Kidney (tissue), 14 donors: Measurements from ENCODE around the gene RFLNA. TPM values are rescaled to one million over a fixed set of nuclear protein-coding genes. Genes with fewer than 3 reads are reported as not detected.

Experiments used
- DNase-seq, 5 donors: peaks; one replicate each; pipeline ENCODE4 v3.0.0-alpha.2; 2013 to 2020
- FAIRE-seq: peaks from 2 replicates; lab custom pipeline; 2012; peaks lifted over from hg19 to GRCh38; lab: Jason Lieb, UNC
- H3K27ac ChIP-seq, 2 donors: one replicate each; pipeline ENCODE4 v1.7.0; 2013; ENCODE audit warnings: low read depth in 2 of 2, low read length in 2 of 2, inconsistent platforms in 1 of 2
- H3K27me3 ChIP-seq: one replicate; pipeline ENCODE4 v1.7.1; 2013; ENCODE audit warnings: low read length, inconsistent platforms; ENCODE audit not compliant: control insufficient read depth, insufficient read depth
- H3K36me3 ChIP-seq, 3 donors: one replicate each; pipeline versions ENCODE4 v1.7.0 to v1.7.1; 2013; ENCODE audit warnings: low read length in 3 of 3, control low read depth in 1 of 3, inconsistent platforms in 1 of 3; ENCODE audit not compliant: insufficient read depth in 3 of 3, control insufficient read depth in 2 of 3
- H3K4me1 ChIP-seq, 3 donors: one replicate each; pipeline versions ENCODE4 v1.7.0 to v1.7.1; 2013; ENCODE audit warnings: low read length in 3 of 3, inconsistent platforms in 1 of 3, low read depth in 1 of 3; ENCODE audit not compliant: control insufficient read depth in 2 of 3, insufficient read depth in 2 of 3
- H3K4me3 ChIP-seq, 3 donors: one replicate each; pipeline versions ENCODE4 v1.7.0 to v1.8.1; 2013; ENCODE audit warnings: low read length in 3 of 3, control low read depth in 1 of 3, inconsistent platforms in 1 of 3
- H3K9ac ChIP-seq, 3 donors: one replicate each; pipeline versions ENCODE4 v1.7.0 to v1.7.1; 2013; ENCODE audit warnings: low read length in 3 of 3, control low read depth in 1 of 3, inconsistent platforms in 1 of 3
- H3K9me3 ChIP-seq, 3 donors: one replicate each; pipeline versions ENCODE4 v1.7.0 to v1.7.1; 2013; ENCODE audit warnings: low read length in 3 of 3, control low read depth in 1 of 3, inconsistent platforms in 1 of 3; ENCODE audit not compliant: control insufficient read depth in 2 of 3, insufficient read depth in 1 of 3
- CTCF ChIP-seq: IDR thresholded peaks from 3 replicates; pipeline ENCODE4 v1.5.1; 2012; ENCODE audit warnings: mild to moderate bottlenecking, moderate library complexity, borderline replicate concordance; ENCODE audit not compliant: insufficient read depth; ENCODE audit errors: extremely low read depth
- intact Hi-C: fragments of 100-400 bp; cut with DNase I; formaldehyde crosslinking; loops from one replicate; pipeline ENCODE4 v1.11.1; 2022
- polyA plus RNA-seq: library from polyadenylated mRNA; stranded (reverse); fragments of 350-450 nt; fragmentation: Illumina TruSeq; extraction: RNeasy Lipid Tissue Mini Kit (QIAGEN cat#74804); gene quantifications from one replicate; pipeline ENCODE4 v1.2.3, GENCODE V29; 2014; ENCODE audit warnings: low read depth, low replicate concordance; ENCODE audit not compliant: insufficient read depth
- total RNA-seq: library from RNA; stranded (reverse); fragmentation: NEBNext Ultra II Directional; extraction: Animal tissue kit (Norgen Biotek cat#: 25700); gene quantifications from one replicate; pipeline ENCODE4 v1.2.1, GENCODE V29; 2021
- donor health status: control.
- donor health status: control.
- donor health status: control.
- donor health status: control.
- donor health status: control.
- donor health status: DM: yes; HTN: yes; CAD: no.
- donor health status: Normal renal cell carcinoma (clear cell type).

RFLNA gene
- total and polyA plus RNA-seq, 2 donors from 2014 or later: 0.76 to 0.82 TPM

DNA sequence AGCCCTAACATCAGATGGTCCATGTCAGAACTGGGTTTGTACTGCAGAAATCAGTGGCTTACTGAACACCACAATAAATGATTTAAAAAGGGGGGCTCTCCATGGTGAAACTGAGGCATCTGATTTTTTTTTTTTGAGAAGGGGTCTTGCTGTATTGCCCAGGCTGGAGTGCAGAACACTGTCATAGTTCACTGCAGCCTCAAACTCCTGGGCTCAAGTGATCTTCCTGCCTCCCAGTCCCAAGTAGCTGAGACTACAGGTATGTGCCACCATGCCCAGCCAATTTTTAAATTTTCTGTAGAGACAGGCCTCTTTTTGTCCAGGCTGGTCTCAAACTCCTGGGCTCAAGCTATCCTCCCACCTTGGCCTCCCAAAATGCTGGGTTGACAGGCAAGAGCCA is 57.4 kb downstream of the RFLNA start:
- no peak overlapping the region for H3K27ac ChIP-seq
- TF ChIP-seq CTCF: no peak
- no peak overlapping the region for H3K9ac ChIP-seq
- peaks cover 13 to 66% (median 35%) of the 10 kb centered on the region in 3 donors for H3K36me3 ChIP-seq
- no peaks in the 10 kb centered on the region for H3K27me3 ChIP-seq
- H3K4me3 ChIP-seq: no peak overlapping the region
- no peaks in the 10 kb centered on the region for H3K9me3 ChIP-seq
- DNase-seq: no peak
- no peak for FAIRE-seq
- H3K4me1 ChIP-seq: peaks cover 0 to 11% (median 10%) of the 10 kb centered on the region in 3 donors
- intact Hi-C loops: no loop called here

DNA sequence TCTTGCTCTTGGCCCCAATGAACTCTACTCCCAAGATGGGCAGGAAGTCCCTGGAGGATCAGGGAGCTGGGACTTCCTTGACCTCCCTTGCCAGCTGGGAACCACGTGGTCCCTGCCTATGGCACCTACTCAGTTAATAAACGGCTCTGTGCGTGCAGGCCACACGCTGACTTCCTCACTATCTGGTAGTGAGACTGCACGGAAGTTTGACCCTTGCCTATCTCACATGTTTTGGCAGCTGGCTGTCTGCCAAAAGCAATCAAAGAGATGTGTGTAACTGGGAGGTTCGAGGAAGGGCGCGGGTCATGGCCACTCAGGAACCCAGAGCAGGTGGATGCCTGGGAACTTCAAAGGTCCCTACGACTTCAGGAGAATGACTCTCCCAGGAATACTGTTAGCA is 57.9 kb downstream of the RFLNA start:
- FAIRE-seq (no peak), DNase-seq (peak in 2 of 5 donors; percentile 29 to 81)
- Histone ChIP-seq H3K4me1 (peaks cover 0 to 11% (median 11%) of the 10 kb centered on the region in 3 donors), H3K36me3 (peaks cover 14 to 66% (median 35%) of the 10 kb centered on the region in 3 donors), H3K27me3 (no peaks in the 10 kb centered on the region), H3K9ac (no peak overlapping the region), H3K9me3 (no peaks in the 10 kb centered on the region), H3K27ac (no peak overlapping the region), H3K4me3 (no peak overlapping the region)
- intact Hi-C loops: no loop called here
- no peak for TF ChIP-seq CTCF

- no peak overlapping the region for H3K4me3 ChIP-seq
- H3K9ac ChIP-seq: no peak overlapping the region
- DNase-seq (no peak), FAIRE-seq (no peak)
- H3K4me1 ChIP-seq: peaks cover 0 to 25% (median 21%) of the 10 kb centered on the region in 3 donors
- no peak for TF ChIP-seq CTCF
- peaks cover 14 to 71% (median 34%) of the 10 kb centered on the region in 3 donors for H3K36me3 ChIP-seq
- H3K27ac ChIP-seq: no peak overlapping the region
- H3K27me3 ChIP-seq: no peaks in the 10 kb centered on the region
- no peaks in the 10 kb centered on the region for H3K9me3 ChIP-seq
- intact Hi-C loops: no loop called here
These were observed 59.5 kb downstream of the RFLNA start for GRCh38 chr12:124354400-124354799.

GRCh38 chr12:124356221-124356620 is 61.3 kb downstream of the RFLNA start:
- FAIRE-seq: no peak
- no peak overlapping the region for H3K27ac ChIP-seq
- H3K4me3 ChIP-seq: no peak overlapping the region
- DNase-seq: no peak
- intact Hi-C loops: no loop called here
- H3K9me3 ChIP-seq: no peaks in the 10 kb centered on the region
- H3K36me3 ChIP-seq: peaks cover 12 to 55% (median 25%) of the 10 kb centered on the region in 3 donors
- TF ChIP-seq CTCF: no peak
- H3K9ac ChIP-seq: no peak overlapping the region
- H3K4me1 ChIP-seq: peaks cover 0 to 34% (median 21%) of the 10 kb centered on the region in 3 donors
- no peaks in the 10 kb centered on the region for H3K27me3 ChIP-seq
